Spinal cord (tissue), 10 donors: ENCODE measurements around the gene INAFM1. TPM values are rescaled to one million over a fixed set of nuclear protein-coding genes. Genes with fewer than 3 reads are reported as not detected.

Source experiments
- DNase-seq, 6 donors: peaks; one replicate each; pipeline versions ENCODE4 v3.0.0 to v3.0.0-alpha.2; 2013 to 2015; ENCODE audit warnings: low spot score in 6 of 6, low read depth in 4 of 6
- H3K27ac ChIP-seq: one replicate; pipeline ENCODE4 v1.5.1; 2013; ENCODE audit warnings: low read depth, low read length, control low read depth
- H3K27me3 ChIP-seq: one replicate; pipeline ENCODE4 v1.6.1; 2013; ENCODE audit warnings: low read length; ENCODE audit not compliant: control insufficient read depth, insufficient read depth
- H3K36me3 ChIP-seq: one replicate; pipeline ENCODE4 v1.6.1; 2013; ENCODE audit warnings: low read length; ENCODE audit not compliant: control insufficient read depth, insufficient read depth
- H3K4me1 ChIP-seq: one replicate; pipeline ENCODE4 v1.6.1; 2013; ENCODE audit warnings: low read length; ENCODE audit not compliant: control insufficient read depth, insufficient read depth
- H3K4me3 ChIP-seq: one replicate; pipeline ENCODE4 v1.5.1; 2013; ENCODE audit warnings: low read depth, low read length, control low read depth
- H3K9me3 ChIP-seq: one replicate; pipeline ENCODE4 v1.6.1; 2013; ENCODE audit warnings: low read length; ENCODE audit not compliant: control insufficient read depth, insufficient read depth
- WGBS: methylation state at CpG from one replicate; pipeline ENCODE4 v1.1.5; 2013; ENCODE audit warnings: missing lambda C conversion rate; ENCODE audit not compliant: insufficient coverage; 5-methylcytosine and 5-hydroxymethylcytosine counted together
- polyA plus RNA-seq, 2 donors: library from polyadenylated mRNA; unstranded; fragments of 120-200 nt; gene quantifications; one replicate each; pipeline ENCODE4 v1.2.1, GENCODE V29; 2013; ENCODE audit not compliant: insufficient read length in 2 of 2
- total RNA-seq, 2 donors: library from RNA; depleted of rRNA in 1 of 2; stranded (reverse); fragments of 120-200 nt in 1 of 2; fragments of >200 nt in 1 of 2; gene quantifications; one replicate each; pipeline versions ENCODE4 v1.2.3 to v1.2.4, GENCODE V29; 2013 to 2014
- donor health status: healthy.

INAFM1 gene
- total and polyA plus RNA-seq, 4 donors = 1.6 to 29.2 (median 16.3) TPM

GRCh38 chr19:47305309-47305751 is 30.6 kb downstream of the INAFM1 start:
- peak in 2 of 6 donors; percentile 17 to 38 for DNase-seq
- Histone ChIP-seq H3K4me3 (no peak overlapping the region), H3K4me1 (no peaks in the 10 kb centered on the region), H3K27ac (no peak overlapping the region), H3K9me3 (no peaks in the 10 kb centered on the region), H3K27me3 (peaks cover 4% of the 10 kb centered on the region), H3K36me3 (no peaks in the 10 kb centered on the region)
- 12% methylated on average over 13 of the region's 14 CpGs for WGBS

GRCh38 chr19:47306303-47306702 is 31.6 kb downstream of the INAFM1 start:
- no peak for DNase-seq
- WGBS = 88% methylated on average over 2 of the region's 3 CpGs

GRCh38 chr19:47309038-47309437 is 34.4 kb downstream of the INAFM1 start:
- H3K9me3 ChIP-seq = no peaks in the 10 kb centered on the region
- H3K4me1 ChIP-seq = no peaks in the 10 kb centered on the region
- H3K4me3 ChIP-seq = no peak overlapping the region
- no peaks in the 10 kb centered on the region for H3K36me3 ChIP-seq
- H3K27me3 ChIP-seq = peaks cover 4% of the 10 kb centered on the region
- 75% methylated on average over 7 of the region's 8 CpGs for WGBS
- DNase-seq = no peak
- no peak overlapping the region for H3K27ac ChIP-seq

More at GRCh38 chr19:47306303-47306702, 31.6 kb downstream of the INAFM1 start:
- no peak overlapping the region for H3K27ac ChIP-seq
- no peaks in the 10 kb centered on the region for H3K36me3 ChIP-seq
- peaks cover 4% of the 10 kb centered on the region for H3K27me3 ChIP-seq
- H3K4me3 ChIP-seq = no peak overlapping the region
- H3K4me1 ChIP-seq = no peaks in the 10 kb centered on the region
- no peaks in the 10 kb centered on the region for H3K9me3 ChIP-seq

- Histone ChIP-seq H3K4me1 (no peaks in the 10 kb centered on the region), H3K4me3 (no peak within 1 kb of the TSS), H3K9me3 (no peaks in the 10 kb centered on the region), H3K27me3 (peaks cover 4% of the 10 kb centered on the region), H3K36me3 (no peaks in the 10 kb centered on the region), H3K27ac (no peak within 1 kb of the TSS)
- DNase-seq = no peak
- WGBS = 49% methylated on average over 10 of the region's 12 CpGs
Measured at GRCh38 chr19:47309608-47310007, 34.9 kb downstream of the INAFM1 start, which contains the start of gene C5AR1. Gene C5AR1, plus strand, starts transcription at chr19:47309861. Its CDS starts 35 bp downstream, at chr19:47309896.

- Histone ChIP-seq H3K4me1 (no peaks in the 10 kb centered on the region), H3K36me3 (no peaks in the 10 kb centered on the region), H3K4me3 (no peak overlapping the region), H3K9me3 (no peaks in the 10 kb centered on the region), H3K27ac (no peak overlapping the region), H3K27me3 (peaks cover 4% of the 10 kb centered on the region)
- no peak for DNase-seq
- 88% methylated on average over 1 of the region's 2 CpGs for WGBS
Measured at GRCh38 chr19:47310323-47310722, 35.6 kb downstream of the INAFM1 start.

GRCh38 chr19:47310819-47311218 is 36.1 kb downstream of the INAFM1 start:
- 26% methylated on average over 4 of the region's 5 CpGs for WGBS
- DNase-seq = peak in 2 of 6 donors; percentile 55

GRCh38 chr19:47312366-47313006 is 37.8 kb downstream of the INAFM1 start:
- Histone ChIP-seq H3K4me3 (no peak overlapping the region), H3K9me3 (no peaks in the 10 kb centered on the region), H3K36me3 (no peaks in the 10 kb centered on the region), H3K4me1 (no peaks in the 10 kb centered on the region), H3K27me3 (peaks cover 4% of the 10 kb centered on the region), H3K27ac (no peak overlapping the region)
- WGBS = 92% methylated on average over 1 of the region's 5 CpGs
- DNase-seq = no peak

More at GRCh38 chr19:47310819-47311218, 36.1 kb downstream of the INAFM1 start:
- no peaks in the 10 kb centered on the region for H3K9me3 ChIP-seq
- H3K4me1 ChIP-seq = no peaks in the 10 kb centered on the region
- H3K36me3 ChIP-seq = no peaks in the 10 kb centered on the region
- no peak overlapping the region for H3K4me3 ChIP-seq
- peaks cover 4% of the 10 kb centered on the region for H3K27me3 ChIP-seq
- H3K27ac ChIP-seq = no peak overlapping the region

GRCh38 chr19:47313754-47314295 is 39.1 kb downstream of the INAFM1 start:
- no CpG with 5 or more reads among the region's 10 CpGs for WGBS
- H3K4me3 ChIP-seq = no peak overlapping the region
- no peak overlapping the region for H3K27ac ChIP-seq
- no peaks in the 10 kb centered on the region for H3K4me1 ChIP-seq
- H3K27me3 ChIP-seq = peaks cover 4% of the 10 kb centered on the region
- H3K36me3 ChIP-seq = no peaks in the 10 kb centered on the region
- no peak for DNase-seq
- no peaks in the 10 kb centered on the region for H3K9me3 ChIP-seq

- Histone ChIP-seq H3K4me3 (no peak overlapping the region), H3K36me3 (no peaks in the 10 kb centered on the region), H3K27ac (no peak overlapping the region), H3K9me3 (no peaks in the 10 kb centered on the region), H3K4me1 (no peaks in the 10 kb centered on the region), H3K27me3 (no peaks in the 10 kb centered on the region)
- 47% methylated on average over 9 of the region's 12 CpGs for WGBS
- DNase-seq = peak in 1 of 6 donors; percentile 35
Measured at GRCh38 chr19:47315125-47315821, 40.6 kb downstream of the INAFM1 start.
